RWPE2 (cell line): ENCODE measurements around the gene APCS.

Experiments
- ATAC-seq: fragments of 200-7000 bp; cut with Tn5 transposase; 3 replicates; pipeline ENCODE4 v1.9.1; 2021; ENCODE audit warnings: low read depth
- DNase-seq: peaks from one replicate; pipeline ENCODE4 v3.0.0-alpha.2; 2020; ENCODE audit warnings: low spot score
- H3K27ac ChIP-seq: fragments of 450-650 bp; 2 replicates; pipeline ENCODE4 v1.5.1; 2017; ENCODE audit warnings: mild to moderate bottlenecking; ENCODE audit not compliant: poor library complexity, severe bottlenecking
- H3K27me3 ChIP-seq: fragments of 250-450 bp; sonication (Bioruptor Pico); 2 replicates; pipeline ENCODE4 v1.5.1; 2021; ENCODE audit warnings: mild to moderate bottlenecking, moderate library complexity; ENCODE audit not compliant: insufficient read depth, poor library complexity, severe bottlenecking
- H3K36me3 ChIP-seq: fragments of 250-450 bp; sonication (Bioruptor Pico); 2 replicates; pipeline ENCODE4 v1.5.1; 2020; ENCODE audit warnings: low read depth, mild to moderate bottlenecking, moderate library complexity
- H3K4me1 ChIP-seq: fragments of 250-450 bp; sonication (Bioruptor Pico); 2 replicates; pipeline ENCODE4 v1.5.1; 2021; ENCODE audit warnings: mild to moderate bottlenecking, moderate library complexity; ENCODE audit not compliant: insufficient read depth, poor library complexity, severe bottlenecking
- H3K4me3 ChIP-seq: fragments of 250-450 bp; sonication (Bioruptor Pico); 2 replicates; pipeline ENCODE4 v1.5.1; 2021; ENCODE audit warnings: mild to moderate bottlenecking, moderate library complexity; ENCODE audit not compliant: severe bottlenecking
- H3K9me3 ChIP-seq: fragments of 250-450 bp; sonication (Bioruptor Pico); 2 replicates; pipeline ENCODE4 v1.5.1; 2021; ENCODE audit warnings: mild to moderate bottlenecking, moderate library complexity; ENCODE audit not compliant: severe bottlenecking
- CTCF ChIP-seq: fragments of 450-650 bp; IDR thresholded peaks from one replicate; pipeline ENCODE4 v1.5.1; 2017; ENCODE audit warnings: mild to moderate bottlenecking, moderate library complexity; ENCODE audit not compliant: poor library complexity, severe bottlenecking

The APCS gene

GRCh38 chr1:159587461-159587951 is at the start of gene APCS:
Gene APCS, plus strand, starts transcription at chr1:159587826. Its CDS starts 96 bp downstream, at chr1:159587922.
- no peak within 1 kb of the TSS for H3K27ac ChIP-seq
- H3K4me3 ChIP-seq = no peak within 1 kb of the TSS
- H3K9me3 ChIP-seq = no peaks in the 10 kb centered on the region
- no peaks in the 10 kb centered on the region for H3K36me3 ChIP-seq
- no peaks in the 10 kb centered on the region for H3K27me3 ChIP-seq
- TF ChIP-seq CTCF = no peak
- H3K4me1 ChIP-seq = no peaks in the 10 kb centered on the region
- no peak for ATAC-seq
- DNase-seq = no peak

GRCh38 chr1:159548126-159548525 is 39.5 kb upstream of the APCS start:
- Histone ChIP-seq H3K36me3 (no peaks in the 10 kb centered on the region), H3K4me1 (no peaks in the 10 kb centered on the region), H3K27me3 (no peaks in the 10 kb centered on the region), H3K4me3 (no peak overlapping the region), H3K9me3 (no peaks in the 10 kb centered on the region), H3K27ac (no peak overlapping the region)
- DNase-seq (no peak), ATAC-seq (no peak)
- TF ChIP-seq CTCF = no peak

GRCh38 chr1:159554261-159554660 is 33.4 kb upstream of the APCS start:
- no peak for TF ChIP-seq CTCF
- no peak for DNase-seq
- H3K27ac ChIP-seq = no peak overlapping the region

GRCh38 chr1:159554696-159555095 is 32.9 kb upstream of the APCS start:
- Histone ChIP-seq H3K9me3 (no peaks in the 10 kb centered on the region), H3K27me3 (no peaks in the 10 kb centered on the region), H3K27ac (no peak overlapping the region), H3K4me1 (no peaks in the 10 kb centered on the region), H3K36me3 (no peaks in the 10 kb centered on the region), H3K4me3 (no peak overlapping the region)
- TF ChIP-seq CTCF = no peak
- no peak for ATAC-seq
- DNase-seq = no peak

More at GRCh38 chr1:159554261-159554660, 33.4 kb upstream of the APCS start:
- Histone ChIP-seq H3K9me3 (no peaks in the 10 kb centered on the region), H3K4me1 (no peaks in the 10 kb centered on the region), H3K27me3 (no peaks in the 10 kb centered on the region), H3K4me3 (no peak overlapping the region), H3K36me3 (no peaks in the 10 kb centered on the region)
- ATAC-seq = no peak

GRCh38 chr1:159556931-159557369 is 30.7 kb upstream of the APCS start:
- DNase-seq (no peak), ATAC-seq (no peak)
- Histone ChIP-seq H3K4me1 (no peaks in the 10 kb centered on the region), H3K27ac (no peak overlapping the region), H3K9me3 (no peaks in the 10 kb centered on the region), H3K27me3 (no peaks in the 10 kb centered on the region), H3K4me3 (no peak overlapping the region), H3K36me3 (no peaks in the 10 kb centered on the region)
- TF ChIP-seq CTCF = no peak
